Chondrocyte (in vitro differentiated cells): ENCODE data around the gene TPM4. TPM values are rescaled to one million over a fixed set of nuclear protein-coding genes. Genes with fewer than 3 reads are reported as not detected.

Experiments used
- DNase-seq: peaks from one replicate; pipeline ENCODE4 v3.0.0; 2021; ENCODE audit warnings: mixed read lengths, low spot score
- H3K27ac Mint-ChIP-seq: one replicate; pipeline ENCODE4 v1.8.0; 2021; ENCODE audit warnings: mild to moderate bottlenecking, moderate library complexity, mixed read lengths; ENCODE audit not compliant: unreplicated experiment
- H3K27me3 Mint-ChIP-seq: 2 replicates; pipeline ENCODE4 v1.8.0; 2021; ENCODE audit warnings: low read depth, mixed read lengths
- H3K36me3 Mint-ChIP-seq: 2 replicates; pipeline ENCODE4 v1.8.0; 2021; ENCODE audit warnings: low read depth, mixed read lengths
- H3K4me1 Mint-ChIP-seq: 2 replicates; pipeline ENCODE4 v1.8.0; 2021; ENCODE audit warnings: low read depth, mild to moderate bottlenecking, mixed read lengths
- H3K4me3 Mint-ChIP-seq: one replicate; pipeline ENCODE4 v1.8.0; 2021; ENCODE audit warnings: mild to moderate bottlenecking, moderate library complexity, mixed read lengths; ENCODE audit not compliant: unreplicated experiment
- H3K9me3 Mint-ChIP-seq: 2 replicates; pipeline ENCODE4 v1.8.0; 2021; ENCODE audit warnings: low read depth, mixed read lengths
- total RNA-seq: library from RNA; stranded (reverse); gene quantifications from 3 replicates; pipeline ENCODE4 v1.2.1, GENCODE V29; 2021
- TF ChIP-seq, protein P1 (sequence below): fragments of 200-600 bp; sonication (generic); IDR thresholded peaks from 2 replicates; pipeline ENCODE4 v1.5.0; 2021; ENCODE audit warnings: antibody characterized with exemption, mild to moderate bottlenecking, moderate library complexity

Gene TPM4
- total RNA-seq, 1 donor from 2014 or later, result 1,175 TPM

DNA sequence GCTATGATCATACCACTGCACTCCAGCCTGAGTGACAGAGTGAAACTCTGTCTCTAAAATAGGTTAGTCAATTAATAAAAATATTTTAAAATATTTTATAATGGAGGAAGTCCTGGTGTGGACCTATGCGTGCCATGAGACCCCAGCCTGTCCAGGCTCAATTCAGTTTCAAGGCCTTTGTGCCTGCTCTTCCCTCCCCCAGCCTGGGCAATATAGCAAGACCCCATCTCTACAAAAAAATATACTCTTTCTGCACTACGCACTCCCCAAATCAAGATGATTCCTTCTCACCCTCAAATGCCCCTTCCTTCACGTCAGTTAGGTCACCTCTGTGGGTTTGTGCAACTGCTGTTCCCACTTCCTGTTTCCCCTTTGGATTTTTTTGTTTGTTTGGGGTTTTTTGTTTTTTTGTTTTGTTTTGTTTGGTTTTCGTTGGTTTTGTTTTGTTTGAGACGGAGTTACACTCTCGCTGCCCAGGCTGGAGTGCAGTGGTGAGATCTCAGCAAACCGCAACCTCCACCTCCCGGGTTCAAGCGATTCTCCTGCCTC is 65.8 kb downstream of the TPM4 start:
- H3K27me3 Mint-ChIP-seq, result peaks cover 5% of the 10 kb centered on the region
- no peak overlapping the region for H3K27ac Mint-ChIP-seq
- H3K9me3 Mint-ChIP-seq, result no peaks in the 10 kb centered on the region
- H3K4me1 Mint-ChIP-seq, result no peaks in the 10 kb centered on the region
- no peak overlapping the region for H3K4me3 Mint-ChIP-seq
- no peak for DNase-seq
- H3K36me3 Mint-ChIP-seq, result no peaks in the 10 kb centered on the region
- TF ChIP-seq, protein P1, sequence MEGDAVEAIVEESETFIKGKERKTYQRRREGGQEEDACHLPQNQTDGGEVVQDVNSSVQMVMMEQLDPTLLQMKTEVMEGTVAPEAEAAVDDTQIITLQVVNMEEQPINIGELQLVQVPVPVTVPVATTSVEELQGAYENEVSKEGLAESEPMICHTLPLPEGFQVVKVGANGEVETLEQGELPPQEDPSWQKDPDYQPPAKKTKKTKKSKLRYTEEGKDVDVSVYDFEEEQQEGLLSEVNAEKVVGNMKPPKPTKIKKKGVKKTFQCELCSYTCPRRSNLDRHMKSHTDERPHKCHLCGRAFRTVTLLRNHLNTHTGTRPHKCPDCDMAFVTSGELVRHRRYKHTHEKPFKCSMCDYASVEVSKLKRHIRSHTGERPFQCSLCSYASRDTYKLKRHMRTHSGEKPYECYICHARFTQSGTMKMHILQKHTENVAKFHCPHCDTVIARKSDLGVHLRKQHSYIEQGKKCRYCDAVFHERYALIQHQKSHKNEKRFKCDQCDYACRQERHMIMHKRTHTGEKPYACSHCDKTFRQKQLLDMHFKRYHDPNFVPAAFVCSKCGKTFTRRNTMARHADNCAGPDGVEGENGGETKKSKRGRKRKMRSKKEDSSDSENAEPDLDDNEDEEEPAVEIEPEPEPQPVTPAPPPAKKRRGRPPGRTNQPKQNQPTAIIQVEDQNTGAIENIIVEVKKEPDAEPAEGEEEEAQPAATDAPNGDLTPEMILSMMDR, result no peak

GRCh38 chr19:16143399-16144215 is 67.3 kb downstream of the TPM4 start, which contains the start of gene HSH2D:
Gene HSH2D, plus strand, starts transcription at chr19:16143685. Its CDS starts 5,066 bp downstream, at chr19:16148751.
- DNase-seq, result no peak
- TF ChIP-seq, protein P1, result no peak
- Mint-ChIP-seq H3K4me3 (no peak within 1 kb of the TSS), H3K27ac (no peak within 1 kb of the TSS), H3K9me3 (no peaks in the 10 kb centered on the region), H3K36me3 (no peaks in the 10 kb centered on the region), H3K4me1 (no peaks in the 10 kb centered on the region), H3K27me3 (peaks cover 5% of the 10 kb centered on the region)

GRCh38 chr19:16144216-16144581 is 67.9 kb downstream of the TPM4 start:
- TF ChIP-seq, protein P1, result no peak
- Mint-ChIP-seq H3K36me3 (no peaks in the 10 kb centered on the region), H3K27ac (no peak overlapping the region), H3K27me3 (peaks cover 5% of the 10 kb centered on the region), H3K4me3 (no peak overlapping the region), H3K4me1 (no peaks in the 10 kb centered on the region), H3K9me3 (no peaks in the 10 kb centered on the region)
- no peak for DNase-seq

DNA sequence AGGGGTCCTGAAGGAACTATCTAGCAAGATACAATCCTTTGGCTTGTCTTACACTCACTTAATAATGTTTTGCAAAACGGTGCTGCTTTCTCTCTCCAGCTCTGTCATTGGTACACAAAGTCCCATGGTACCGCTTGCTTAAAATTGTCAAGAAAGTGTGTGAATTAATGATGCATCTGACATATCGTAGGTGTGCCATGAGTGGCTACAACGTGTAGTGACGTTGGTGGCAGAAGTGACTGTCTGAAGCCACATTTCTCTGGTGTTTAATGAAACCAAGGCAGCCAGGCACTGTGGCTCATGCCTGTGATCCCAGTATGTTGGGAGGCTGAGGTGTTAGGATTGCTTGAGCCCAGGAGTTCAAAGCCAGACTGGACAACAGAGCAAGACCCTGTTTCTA is 69.8 kb downstream of the TPM4 start:
- Mint-ChIP-seq H3K27ac (no peak overlapping the region), H3K27me3 (peaks cover 5% of the 10 kb centered on the region)
- TF ChIP-seq, protein P1, result no peak

GRCh38 chr19:16148443-16149229 is 72.3 kb downstream of the TPM4 start:
- no peak for DNase-seq
- TF ChIP-seq, protein P1, result no peak
- Mint-ChIP-seq H3K9me3 (no peaks in the 10 kb centered on the region), H3K27ac (no peak overlapping the region), H3K4me3 (no peak overlapping the region), H3K27me3 (peaks cover 5% of the 10 kb centered on the region), H3K4me1 (no peaks in the 10 kb centered on the region), H3K36me3 (no peaks in the 10 kb centered on the region)

More for the DNA sequence above, 69.8 kb downstream of the TPM4 start:
- Mint-ChIP-seq H3K9me3 (no peaks in the 10 kb centered on the region), H3K36me3 (no peaks in the 10 kb centered on the region), H3K4me1 (no peaks in the 10 kb centered on the region), H3K4me3 (no peak overlapping the region)
- no peak for DNase-seq
